ENCODE results near the gene PLEK.

PLEK gene

GRCh38 chr2:68432696-68433658, 67.9 kb downstream of the PLEK start:
- DNase-seq (ENCODE audit: extremely low read depth, low read depth): no peak
- H3K4me3 ChIP-seq (replicated peaks; ENCODE audit: low read depth, low read length): no peak overlapping the region
- TF ChIP-seq CTCF (IDR thresholded peaks at IDR 0.05; ENCODE audit: low read depth, low read length, missing control alignments): no peak

GRCh38 chr2:68434981-68435380, 69.9 kb downstream of the PLEK start:
- no peak overlapping the region for H3K4me3 ChIP-seq (replicated peaks; ENCODE audit: low read depth, low read length)
- TF ChIP-seq CTCF (IDR thresholded peaks at IDR 0.05; ENCODE audit: low read depth, low read length, missing control alignments): no peak
- no peak for DNase-seq (ENCODE audit: extremely low read depth, low read depth)

GRCh38 chr2:68435615-68436014, 70.5 kb downstream of the PLEK start:
- no peak for DNase-seq (ENCODE audit: extremely low read depth, low read depth)
- no peak for TF ChIP-seq CTCF (IDR thresholded peaks at IDR 0.05; ENCODE audit: low read depth, low read length, missing control alignments)
- no peak overlapping the region for H3K4me3 ChIP-seq (replicated peaks; ENCODE audit: low read depth, low read length)

- no peak for TF ChIP-seq CTCF (IDR thresholded peaks at IDR 0.05; ENCODE audit: low read depth, low read length, missing control alignments)
- DNase-seq (ENCODE audit: extremely low read depth, low read depth): no peak
- H3K4me3 ChIP-seq (replicated peaks; ENCODE audit: low read depth, low read length): no peak overlapping the region
These were observed 71.2 kb downstream of the PLEK start for GRCh38 chr2:68436270-68436669.

- no peak overlapping the region for H3K4me3 ChIP-seq (replicated peaks; ENCODE audit: low read depth, low read length)
- TF ChIP-seq CTCF (IDR thresholded peaks at IDR 0.05; ENCODE audit: low read depth, low read length, missing control alignments): no peak
- DNase-seq (ENCODE audit: extremely low read depth, low read depth): no peak
These were observed 73.6 kb downstream of the PLEK start for GRCh38 chr2:68438455-68439303.

- DNase-seq (ENCODE audit: extremely low read depth, low read depth): peak; percentile 61
- no peak overlapping the region for H3K4me3 ChIP-seq (replicated peaks; ENCODE audit: low read depth, low read length)
- peak; percentile 79 for TF ChIP-seq CTCF (IDR thresholded peaks at IDR 0.05; ENCODE audit: low read depth, low read length, missing control alignments)
These were observed 76.3 kb downstream of the PLEK start for GRCh38 chr2:68441179-68441993.
